CD4-positive, alpha-beta memory T cell (primary cell): ENCODE results near the gene C11orf21. TPM values are rescaled to one million over a fixed set of nuclear protein-coding genes. Genes with fewer than 3 reads are reported as not detected.

Source experiments
- CTCF ChIA-PET: fragments of 350-600 bp; sonication (Branson Sonifier 250); formaldehyde crosslinking; loops from one replicate; lab custom pipeline; 2021; ENCODE audit warnings: inconsistent platforms; ENCODE audit not compliant: partially characterized antibody; lab: Charles Lee
- POLR2A ChIA-PET: fragments of 350-600 bp; sonication (Branson Sonifier 250); formaldehyde crosslinking; loops from one replicate; lab custom pipeline; 2021; ENCODE audit not compliant: partially characterized antibody; lab: Charles Lee
- DNase-seq, 5 donors: peaks; one replicate each; pipeline versions ENCODE4 v3.0.0 to v3.0.0-alpha.2; 2020 to 2022; ENCODE audit warnings: mixed read lengths in 1 of 5
- H3K27ac ChIP-seq: one replicate; pipeline ENCODE4 v1.7.0; 2013; ENCODE audit warnings: low read depth, low read length
- H3K27me3 ChIP-seq: 2 replicates; pipeline ENCODE4 v1.7.0; 2013; ENCODE audit warnings: mild to moderate bottlenecking, low read length, moderate library complexity; ENCODE audit not compliant: insufficient read depth
- H3K36me3 ChIP-seq: 2 replicates; pipeline ENCODE4 v1.7.0; 2013; ENCODE audit warnings: mild to moderate bottlenecking, low read length, moderate library complexity; ENCODE audit not compliant: insufficient read depth
- H3K4me1 ChIP-seq: 2 replicates; pipeline ENCODE4 v1.7.0; 2013; ENCODE audit warnings: mild to moderate bottlenecking, low read length, moderate library complexity; ENCODE audit not compliant: insufficient read depth
- H3K4me3 ChIP-seq, 2 donors: one replicate each; pipeline ENCODE4 v1.7.0; 2013; ENCODE audit warnings: low read length in 2 of 2, mild to moderate bottlenecking in 1 of 2
- H3K9me3 ChIP-seq, 2 donors: one replicate each; pipeline ENCODE4 v1.7.0; 2013; ENCODE audit warnings: low read length in 2 of 2, control low read depth in 1 of 2; ENCODE audit not compliant: control insufficient read depth in 1 of 2
- H3K27ac Mint-ChIP-seq, 7 donors: one replicate each; pipeline ENCODE4 v1.8.0; 2020 to 2021; ENCODE audit warnings: mixed read lengths in 7 of 7, mild to moderate bottlenecking in 6 of 7, inconsistent platforms in 3 of 7, moderate library complexity in 3 of 7
- H3K27me3 Mint-ChIP-seq, 2 donors: one replicate each; pipeline ENCODE4 v1.8.0; 2020 to 2021; ENCODE audit warnings: mixed read lengths in 2 of 2
- H3K36me3 Mint-ChIP-seq, 2 donors: one replicate each; pipeline ENCODE4 v1.8.0; 2020 to 2021; ENCODE audit warnings: mixed read lengths in 2 of 2, inconsistent platforms in 1 of 2, mild to moderate bottlenecking in 1 of 2
- H3K4me1 Mint-ChIP-seq, 4 donors: one replicate each; pipeline ENCODE4 v1.8.0; 2020 to 2021; ENCODE audit warnings: mixed read lengths in 4 of 4, mild to moderate bottlenecking in 1 of 4
- H3K4me3 Mint-ChIP-seq, 8 donors: one replicate each; pipeline ENCODE4 v1.8.0; 2020 to 2021; ENCODE audit warnings: mixed read lengths in 8 of 8, mild to moderate bottlenecking in 7 of 8, moderate library complexity in 6 of 8, inconsistent platforms in 3 of 8
- H3K9me3 Mint-ChIP-seq, 8 donors: one replicate each; pipeline ENCODE4 v1.8.0; 2020 to 2021; ENCODE audit warnings: mixed read lengths in 8 of 8, mild to moderate bottlenecking in 5 of 8, inconsistent platforms in 3 of 8, moderate library complexity in 1 of 8
- intact Hi-C: fragments of 100-400 bp; cut with micrococcal nuclease; formaldehyde crosslinking; loops from one replicate; pipeline ENCODE4 v1.15.1; 2023
- polyA plus RNA-seq, 2 donors: library from polyadenylated mRNA; unstranded; fragments of 300-500 nt; fragmentation: Illumina TruSeq; gene quantifications; one replicate each; pipeline ENCODE4 v1.2.3, GENCODE V29; 2021
- total RNA-seq, 2 experiments: library from RNA; stranded (reverse); gene quantifications; one replicate each; pipeline ENCODE4 v1.2.3, GENCODE V29; 2021

The C11orf21 gene
- total and polyA plus RNA-seq, 4 experiments from 2014 or later: 9.4 to 65.6 (median 37.6) TPM

- Mint-ChIP-seq H3K4me3 (no peak overlapping the region), H3K36me3 (no peaks in the 10 kb centered on the region), H3K4me1 (no peaks in the 10 kb centered on the region), H3K27ac (no peak overlapping the region), H3K27me3 (peaks cover 0 to 3% of the 10 kb centered on the region in 2 donors), H3K9me3 (peaks cover 0 to 9% (median 4%) of the 10 kb centered on the region in 8 donors)
- Histone ChIP-seq H3K27me3 (no peaks in the 10 kb centered on the region), H3K4me1 (no peaks in the 10 kb centered on the region), H3K27ac (no peak overlapping the region), H3K36me3 (no peaks in the 10 kb centered on the region), H3K9me3 (no peaks in the 10 kb centered on the region), H3K4me3 (no peak overlapping the region)
- intact Hi-C loops: no loop called here
- DNase-seq: no peak
- ChIA-PET POLR2A (no interaction called here), CTCF (no interaction called here)
Measured at GRCh38 chr11:2247496-2247895, 54.2 kb downstream of the C11orf21 start.

Other genes starting within 250 kb of the C11orf21 start
- gene IGF2, start 162.5 kb downstream of the C11orf21 start, total RNA-seq: not detected
- gene IGF2, start 162.5 kb downstream of the C11orf21 start, polyA plus RNA-seq: not detected
- gene INS, start 140.7 kb downstream of the C11orf21 start, total RNA-seq: not detected
- gene INS, start 140.7 kb downstream of the C11orf21 start, polyA plus RNA-seq: not detected
- gene TH, start 130.1 kb downstream of the C11orf21 start, total RNA-seq: not detected
- gene TH, start 130.1 kb downstream of the C11orf21 start, polyA plus RNA-seq: not detected
- gene ASCL2, start 31.3 kb downstream of the C11orf21 start, total RNA-seq: under 1 TPM in 1 of 2 experiments, not detected in 1; 0.29 TPM
- gene ASCL2, start 31.3 kb downstream of the C11orf21 start, polyA plus RNA-seq: under 1 TPM in 1 of 2 donors, not detected in 1; 0.57 TPM
- 10 to 100 TPM; 41.5 to 50.2 TPM for gene TSPAN32, start 95 bp upstream of the C11orf21 start, total RNA-seq
- 10 to 100 TPM; 14.6 to 52.7 TPM for gene TSPAN32, start 95 bp upstream of the C11orf21 start, polyA plus RNA-seq
- gene CD81, start 75.4 kb upstream of the C11orf21 start, total RNA-seq: 100 to 1,000 TPM; 113 to 118 TPM
- gene CD81, start 75.4 kb upstream of the C11orf21 start, polyA plus RNA-seq: 10 to 100 TPM; 15.2 to 54.1 TPM
- gene TSSC4, start 98.8 kb upstream of the C11orf21 start, total RNA-seq: 10 to 100 TPM; 58.6 to 65.8 TPM
- 10 to 100 TPM; 54.6 to 79.8 TPM for gene TSSC4, start 98.8 kb upstream of the C11orf21 start, polyA plus RNA-seq
- under 1 TPM; 0.19 to 0.23 TPM for gene TRPM5, start 142.6 kb upstream of the C11orf21 start, total RNA-seq
- gene TRPM5, start 142.6 kb upstream of the C11orf21 start, polyA plus RNA-seq: not detected
- gene KCNQ1, start 143.1 kb upstream of the C11orf21 start, total RNA-seq: 10 to 100 TPM; 21.4 to 21.6 TPM
- 10 to 100 TPM in 1 of 2 donors, 1 to 10 TPM in 1; 5.4 to 21.7 TPM for gene KCNQ1, start 143.1 kb upstream of the C11orf21 start, polyA plus RNA-seq